NCI-H446 treated with DMSO at 0.1 percent for 48 hours (cell line): ENCODE data around the gene ODAD4.
"Not testable (repeated sequence)": the region's sequence is repeated elsewhere in the genome, so short reads cannot be mapped to it uniquely, and the experiment has no call there.

Experiments used
- DNase-seq: peaks from one replicate; lab custom pipeline; 2025; lab: John Stamatoyannopoulos, UW

The ODAD4 gene

DNA sequence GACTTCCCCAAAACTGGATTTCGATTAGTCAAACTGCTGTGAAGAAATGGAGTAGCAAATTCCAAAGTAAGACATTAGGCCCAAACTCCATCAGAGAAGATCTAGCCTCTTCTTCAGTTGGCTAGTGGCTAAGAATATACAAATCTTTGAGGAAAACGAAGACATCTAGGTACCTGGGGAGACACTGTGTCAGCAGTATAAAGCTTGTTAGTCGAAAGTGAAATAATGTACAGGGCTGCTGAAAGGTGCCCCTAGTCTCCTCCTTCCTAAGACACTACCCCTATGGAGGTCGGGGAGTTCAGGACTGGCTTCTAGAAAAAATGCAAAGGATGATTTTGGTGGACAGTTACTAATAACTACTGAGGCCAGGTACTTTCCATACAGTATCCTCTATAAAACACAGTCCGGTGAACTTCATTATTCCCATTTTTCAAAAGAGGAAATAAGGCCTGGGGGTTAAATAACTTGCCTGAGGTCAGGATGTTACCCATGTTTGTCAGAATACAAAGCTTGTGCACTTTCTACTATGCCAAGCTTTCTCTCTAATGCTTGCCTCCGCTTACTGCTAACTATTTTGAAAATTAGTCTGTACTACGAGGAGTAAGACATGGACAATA lies 71.9 kb downstream of the ODAD4 start:
- DNase-seq = no peak

DNA sequence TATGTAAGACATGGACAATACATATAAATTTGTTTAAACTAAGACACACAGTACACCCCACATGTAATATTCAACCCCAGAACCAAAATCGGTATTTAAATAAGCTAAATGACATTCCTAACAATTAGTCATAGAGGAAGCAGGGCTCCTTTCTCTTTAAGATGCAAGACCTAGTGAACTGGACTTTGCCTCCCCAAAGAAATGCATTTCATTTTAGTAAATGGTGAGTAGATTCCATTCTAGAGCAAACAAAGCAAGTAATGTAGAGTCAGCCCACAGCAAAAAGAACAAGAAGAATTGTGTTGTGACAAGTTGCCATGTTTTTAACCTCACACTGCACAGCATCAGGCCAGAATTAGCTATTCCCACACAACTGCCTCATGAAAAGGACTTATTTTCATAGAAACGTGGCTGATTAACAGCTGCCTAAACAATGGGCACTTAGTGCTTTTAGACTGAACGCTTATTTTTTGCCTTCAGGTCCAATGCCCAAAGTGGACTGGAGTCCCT lies 72.4 kb downstream of the ODAD4 start:
- no peak for DNase-seq

DNA sequence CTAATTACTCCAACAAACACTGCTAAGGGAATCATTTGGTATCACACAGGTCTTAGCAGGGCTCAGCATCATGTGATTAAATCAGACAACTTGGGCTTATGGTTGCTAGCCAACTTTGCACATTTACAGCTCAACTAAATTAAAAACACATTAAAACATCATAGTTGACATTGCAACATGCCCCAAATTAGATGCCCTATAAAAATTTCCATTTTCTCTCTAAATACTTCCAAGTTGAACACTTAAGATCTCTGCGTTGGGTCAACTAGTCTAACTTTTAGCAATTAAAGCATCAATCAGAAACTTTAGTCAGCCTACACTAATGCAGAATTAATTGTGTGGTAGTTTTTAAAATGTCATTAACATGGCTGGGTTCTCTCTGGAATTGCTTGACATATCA lies 74.7 kb downstream of the ODAD4 start:
- no peak for DNase-seq

GRCh38 chr17:42009170-42009569 lies 78.8 kb downstream of the ODAD4 start:
- no peak for DNase-seq

DNA sequence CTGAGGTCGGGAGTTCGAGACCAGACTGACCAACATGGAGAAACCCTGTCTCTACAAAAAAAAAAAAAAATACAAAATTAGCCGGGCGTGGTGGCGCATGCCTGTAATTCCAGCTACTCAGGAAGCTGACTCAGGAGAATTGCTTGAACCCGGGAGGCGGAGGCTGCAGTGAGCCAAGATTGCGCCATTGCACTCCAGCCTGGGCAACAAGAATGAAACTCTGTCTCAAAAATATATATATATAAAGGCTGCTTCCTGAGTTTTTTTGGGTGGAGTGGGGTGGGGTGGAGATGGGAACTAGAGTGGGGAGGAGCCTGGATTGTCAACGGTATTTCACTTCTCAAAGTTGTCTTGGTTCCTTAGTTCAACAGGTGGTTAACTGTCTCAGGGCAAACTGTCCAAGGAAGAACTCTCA lies 79.9 kb downstream of the ODAD4 start:
- not testable (repeated sequence) for DNase-seq

DNA sequence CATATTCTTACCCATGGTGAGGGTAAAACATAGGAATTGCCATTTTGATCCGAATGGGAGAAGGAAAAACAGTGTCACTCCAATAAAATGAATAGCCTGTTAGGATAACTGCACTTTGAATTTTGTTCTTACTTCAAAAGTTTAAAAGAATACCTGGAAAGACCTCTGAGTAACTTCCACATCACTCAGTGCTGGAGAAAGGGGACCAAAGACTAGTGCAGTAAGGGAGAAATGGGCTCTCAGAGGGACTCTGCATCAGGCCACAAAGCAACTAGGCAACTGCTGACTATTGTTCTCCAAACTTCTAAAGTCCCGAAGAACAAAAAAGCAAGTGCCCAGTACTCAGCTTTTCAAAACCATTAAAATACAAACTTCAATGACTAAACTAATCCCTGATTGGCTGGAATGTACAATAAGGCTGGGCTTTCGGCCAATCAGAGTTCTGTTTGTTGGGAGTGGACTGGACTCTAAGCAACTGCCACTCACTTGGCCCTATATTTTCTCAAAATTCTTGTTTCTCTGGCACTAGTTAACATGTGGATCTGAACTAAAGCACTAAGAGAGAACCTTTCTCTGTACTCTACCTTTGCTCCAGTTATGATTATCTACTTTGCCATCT lies 80.6 kb downstream of the ODAD4 start:
- no peak for DNase-seq

- not testable (repeated sequence) for DNase-seq
Observed at GRCh38 chr17:42012363-42012762, 81.9 kb downstream of the ODAD4 start.

DNA sequence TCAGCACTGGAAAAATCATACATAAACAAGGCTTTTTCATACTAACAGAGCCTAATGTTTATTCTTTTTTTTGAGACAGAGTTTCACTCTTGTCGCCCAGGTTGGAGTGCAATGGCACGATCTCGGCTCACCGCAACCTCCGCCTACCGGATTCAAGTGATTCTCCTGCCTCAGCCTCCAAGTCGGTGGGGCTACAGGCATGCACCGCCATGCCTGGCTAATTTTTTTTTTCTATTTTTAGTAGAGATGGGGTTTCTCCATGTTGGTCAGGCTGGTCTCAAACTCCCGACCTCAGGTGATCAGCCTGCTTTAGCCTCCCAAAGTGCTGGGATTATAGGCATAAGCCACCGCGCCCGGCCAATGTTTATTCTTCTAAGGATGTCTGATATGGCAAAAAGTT lies 83.3 kb downstream of the ODAD4 start:
- not testable (repeated sequence) for DNase-seq
